Mesothelial cell of epicardium (in vitro differentiated cells): ENCODE results near the gene PDE10A. TPM values are rescaled to one million over a fixed set of nuclear protein-coding genes. Genes with fewer than 3 reads are reported as not detected.

ENCODE experiments used
- DNase-seq, 2 experiments: peaks; one replicate each; pipeline ENCODE4 v3.0.0; 2021; ENCODE audit warnings: low spot score in 2 of 2; ENCODE audit not compliant: unreplicated experiment in 2 of 2
- H3K27ac Mint-ChIP-seq: 2 replicates; pipeline ENCODE4 v1.8.0; 2021; ENCODE audit warnings: mixed read lengths
- H3K27me3 Mint-ChIP-seq: 2 replicates; pipeline ENCODE4 v1.8.0; 2021; ENCODE audit warnings: low read depth, mixed read lengths
- H3K36me3 Mint-ChIP-seq: 2 replicates; pipeline ENCODE4 v1.8.0; 2021; ENCODE audit warnings: mixed read lengths
- H3K4me1 Mint-ChIP-seq: 2 replicates; pipeline ENCODE4 v1.8.0; 2021; ENCODE audit warnings: mixed read lengths
- H3K4me3 Mint-ChIP-seq: 2 replicates; pipeline ENCODE4 v1.8.0; 2021; ENCODE audit warnings: mild to moderate bottlenecking, moderate library complexity, mixed read lengths
- H3K9me3 Mint-ChIP-seq: 2 replicates; pipeline ENCODE4 v1.8.0; 2021; ENCODE audit warnings: mixed read lengths
- total RNA-seq: library from RNA; stranded (reverse); gene quantifications from 3 replicates; pipeline ENCODE4 v1.2.1, GENCODE V29; 2021
- TF ChIP-seq, protein P1 (sequence below): fragments of 200-600 bp; sonication (generic); IDR thresholded peaks from one replicate; pipeline ENCODE4 v1.5.0; 2021; ENCODE audit warnings: antibody characterized with exemption; ENCODE audit not compliant: unreplicated experiment

The PDE10A gene
- total RNA-seq, 1 donor from 2014 or later = 12.8 TPM

DNA sequence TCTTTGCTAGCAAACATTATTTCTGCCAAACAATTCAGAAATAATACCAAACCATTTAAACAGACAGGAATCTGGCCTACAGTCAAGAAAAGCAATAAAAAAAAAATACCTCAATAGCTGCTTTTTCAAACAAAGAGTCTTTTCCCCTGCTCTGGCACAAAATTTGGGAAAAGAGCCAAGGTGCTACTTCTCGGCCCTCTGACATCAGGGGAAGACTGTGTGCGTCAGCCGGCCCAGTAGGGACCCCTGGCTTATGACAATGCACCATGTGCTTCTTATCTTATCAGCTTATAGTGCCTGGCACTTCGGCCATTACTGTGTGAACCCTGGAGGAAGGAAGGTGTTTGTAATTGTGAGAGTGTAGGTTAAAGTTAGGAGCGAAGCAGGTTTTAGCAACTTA, 89.4 kb downstream of the PDE10A start:
- Mint-ChIP-seq H3K4me1 (peaks cover 31% of the 10 kb centered on the region), H3K4me3 (peak overlapping the region; percentile 5), H3K9me3 (no peaks in the 10 kb centered on the region), H3K36me3 (no peaks in the 10 kb centered on the region), H3K27me3 (no peaks in the 10 kb centered on the region), H3K27ac (peak overlapping the region; percentile 89)
- peak in 1 of 2 experiments; percentile 42 for DNase-seq
- TF ChIP-seq, protein P1, sequence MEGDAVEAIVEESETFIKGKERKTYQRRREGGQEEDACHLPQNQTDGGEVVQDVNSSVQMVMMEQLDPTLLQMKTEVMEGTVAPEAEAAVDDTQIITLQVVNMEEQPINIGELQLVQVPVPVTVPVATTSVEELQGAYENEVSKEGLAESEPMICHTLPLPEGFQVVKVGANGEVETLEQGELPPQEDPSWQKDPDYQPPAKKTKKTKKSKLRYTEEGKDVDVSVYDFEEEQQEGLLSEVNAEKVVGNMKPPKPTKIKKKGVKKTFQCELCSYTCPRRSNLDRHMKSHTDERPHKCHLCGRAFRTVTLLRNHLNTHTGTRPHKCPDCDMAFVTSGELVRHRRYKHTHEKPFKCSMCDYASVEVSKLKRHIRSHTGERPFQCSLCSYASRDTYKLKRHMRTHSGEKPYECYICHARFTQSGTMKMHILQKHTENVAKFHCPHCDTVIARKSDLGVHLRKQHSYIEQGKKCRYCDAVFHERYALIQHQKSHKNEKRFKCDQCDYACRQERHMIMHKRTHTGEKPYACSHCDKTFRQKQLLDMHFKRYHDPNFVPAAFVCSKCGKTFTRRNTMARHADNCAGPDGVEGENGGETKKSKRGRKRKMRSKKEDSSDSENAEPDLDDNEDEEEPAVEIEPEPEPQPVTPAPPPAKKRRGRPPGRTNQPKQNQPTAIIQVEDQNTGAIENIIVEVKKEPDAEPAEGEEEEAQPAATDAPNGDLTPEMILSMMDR = no peak

DNA sequence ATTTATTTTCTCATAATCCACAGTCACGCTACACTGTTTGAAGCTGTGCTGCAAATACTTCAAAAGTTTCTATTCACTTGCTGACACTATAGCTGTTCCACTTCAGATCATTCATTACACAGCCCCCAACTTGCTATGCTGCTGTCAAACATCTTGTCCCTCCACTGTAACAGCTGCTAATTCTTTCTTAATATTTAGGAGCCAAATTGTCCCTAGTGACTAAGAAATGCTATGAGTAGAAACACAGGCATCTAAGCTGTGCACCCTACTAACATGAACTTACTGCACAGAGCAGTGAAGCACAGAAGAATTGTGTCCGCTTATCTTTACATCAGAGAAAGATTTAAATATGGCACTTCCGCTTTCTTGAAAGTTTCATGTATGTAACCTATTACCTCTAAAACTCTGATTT, 91.3 kb downstream of the PDE10A start:
- H3K36me3 Mint-ChIP-seq = no peaks in the 10 kb centered on the region
- no peak for DNase-seq
- peaks cover 3% of the 10 kb centered on the region for H3K9me3 Mint-ChIP-seq
- peaks cover 37% of the 10 kb centered on the region for H3K4me1 Mint-ChIP-seq
- no peaks in the 10 kb centered on the region for H3K27me3 Mint-ChIP-seq
- H3K4me3 Mint-ChIP-seq = no peak overlapping the region
- TF ChIP-seq, protein P1 = no peak
- peak overlapping the region; percentile 40 for H3K27ac Mint-ChIP-seq

DNA sequence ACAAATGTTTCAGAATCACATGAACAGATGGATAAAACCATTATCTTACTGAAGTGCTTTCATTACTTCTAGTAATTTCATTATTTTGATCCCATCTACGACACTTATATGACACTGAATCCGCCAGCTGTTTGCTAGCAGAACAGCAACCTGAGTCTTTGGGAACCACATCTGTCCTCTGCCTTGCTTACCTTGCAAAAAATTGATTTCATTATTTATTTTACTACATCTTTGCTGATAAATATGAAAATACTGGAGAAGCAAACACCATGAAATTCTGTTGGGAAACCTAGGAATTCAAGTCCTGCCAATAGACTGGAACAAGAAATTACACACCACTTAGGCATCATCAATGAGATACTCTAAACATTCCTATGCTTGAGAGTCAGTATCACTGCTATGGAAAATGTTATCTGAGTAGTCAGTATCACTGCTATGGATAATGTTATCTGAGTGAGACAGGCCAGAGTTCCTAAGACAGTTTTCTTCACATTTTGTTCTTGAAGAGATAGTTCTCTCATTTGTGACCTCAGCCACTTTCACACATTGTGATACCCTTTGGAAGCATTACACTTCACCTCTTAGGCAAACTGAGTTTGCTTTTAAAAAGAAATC, 91.9 kb downstream of the PDE10A start:
- TF ChIP-seq, protein P1 = no peak
- no peak for DNase-seq
- peaks cover 37% of the 10 kb centered on the region for H3K4me1 Mint-ChIP-seq

DNA sequence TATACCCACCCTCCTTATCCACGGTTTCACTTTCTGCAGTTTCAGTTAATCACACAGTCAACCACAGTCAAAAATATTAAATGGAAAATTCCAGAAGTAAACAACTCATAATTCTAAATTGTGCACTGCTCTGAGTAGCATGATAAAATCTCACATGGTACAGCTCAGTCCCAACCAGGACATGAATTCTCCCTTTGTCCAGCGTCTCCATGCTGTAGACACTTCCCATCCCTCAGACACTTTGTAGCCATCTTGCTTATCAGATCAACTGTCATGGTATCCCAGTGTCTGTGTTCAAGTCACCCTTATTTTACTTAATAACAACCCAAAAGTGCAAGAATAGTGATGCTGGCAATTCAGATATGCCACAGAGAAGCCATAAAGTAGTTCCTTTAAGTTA, 94.7 kb downstream of the PDE10A start:
- Mint-ChIP-seq H3K27me3 (no peaks in the 10 kb centered on the region), H3K4me3 (no peak overlapping the region), H3K27ac (no peak overlapping the region), H3K9me3 (peaks cover 20% of the 10 kb centered on the region), H3K36me3 (peaks cover 9% of the 10 kb centered on the region), H3K4me1 (peaks cover 25% of the 10 kb centered on the region)
- TF ChIP-seq, protein P1 = no peak
- no peak for DNase-seq

More for the DNA sequence above, 91.9 kb downstream of the PDE10A start:
- H3K27ac Mint-ChIP-seq = peak overlapping the region; percentile 40
- H3K27me3 Mint-ChIP-seq = no peaks in the 10 kb centered on the region
- no peaks in the 10 kb centered on the region for H3K36me3 Mint-ChIP-seq
- peaks cover 4% of the 10 kb centered on the region for H3K9me3 Mint-ChIP-seq
- H3K4me3 Mint-ChIP-seq = no peak overlapping the region

DNA sequence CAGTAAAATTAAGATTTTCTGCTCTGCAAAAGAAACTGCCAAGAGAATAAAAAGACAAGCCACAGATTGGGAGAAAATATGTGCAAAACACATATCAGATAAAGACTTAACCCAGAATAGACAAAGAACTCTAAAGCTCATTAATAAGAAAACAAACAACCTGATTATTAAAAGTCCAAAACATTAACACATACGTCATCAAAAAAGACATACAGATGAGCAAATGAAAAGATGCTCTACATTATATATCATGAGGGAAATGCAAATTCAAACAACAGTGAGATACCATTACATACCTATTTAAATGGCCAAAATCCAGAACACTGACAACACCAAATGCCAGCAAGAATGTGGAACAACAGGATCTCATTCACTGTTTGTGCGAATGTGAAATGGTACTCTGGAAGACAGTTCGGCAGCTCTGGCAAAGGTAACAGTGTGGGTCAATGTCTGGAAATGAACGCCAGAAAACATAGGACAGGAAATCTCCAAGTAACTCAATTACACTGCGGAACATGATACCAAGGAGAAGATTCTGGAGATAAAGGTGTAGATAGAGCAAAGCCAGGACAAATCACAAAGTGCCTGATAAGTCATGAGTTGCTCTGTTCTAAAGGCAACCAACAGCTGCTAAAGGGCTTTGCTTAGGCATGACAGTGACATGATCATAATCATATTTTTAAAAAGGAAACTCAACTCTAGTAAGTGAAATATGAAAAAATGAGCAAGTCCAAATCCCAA, 96.8 kb downstream of the PDE10A start:
- peaks cover 21% of the 10 kb centered on the region for H3K9me3 Mint-ChIP-seq
- H3K36me3 Mint-ChIP-seq = peaks cover 10% of the 10 kb centered on the region
- no peak for DNase-seq
- H3K4me1 Mint-ChIP-seq = peaks cover 13% of the 10 kb centered on the region
- TF ChIP-seq, protein P1 = no peak
- H3K27ac Mint-ChIP-seq = no peak overlapping the region
- H3K4me3 Mint-ChIP-seq = no peak overlapping the region
- no peaks in the 10 kb centered on the region for H3K27me3 Mint-ChIP-seq
